ENCODE results near the gene UBE3C.

Gene UBE3C

DNA sequence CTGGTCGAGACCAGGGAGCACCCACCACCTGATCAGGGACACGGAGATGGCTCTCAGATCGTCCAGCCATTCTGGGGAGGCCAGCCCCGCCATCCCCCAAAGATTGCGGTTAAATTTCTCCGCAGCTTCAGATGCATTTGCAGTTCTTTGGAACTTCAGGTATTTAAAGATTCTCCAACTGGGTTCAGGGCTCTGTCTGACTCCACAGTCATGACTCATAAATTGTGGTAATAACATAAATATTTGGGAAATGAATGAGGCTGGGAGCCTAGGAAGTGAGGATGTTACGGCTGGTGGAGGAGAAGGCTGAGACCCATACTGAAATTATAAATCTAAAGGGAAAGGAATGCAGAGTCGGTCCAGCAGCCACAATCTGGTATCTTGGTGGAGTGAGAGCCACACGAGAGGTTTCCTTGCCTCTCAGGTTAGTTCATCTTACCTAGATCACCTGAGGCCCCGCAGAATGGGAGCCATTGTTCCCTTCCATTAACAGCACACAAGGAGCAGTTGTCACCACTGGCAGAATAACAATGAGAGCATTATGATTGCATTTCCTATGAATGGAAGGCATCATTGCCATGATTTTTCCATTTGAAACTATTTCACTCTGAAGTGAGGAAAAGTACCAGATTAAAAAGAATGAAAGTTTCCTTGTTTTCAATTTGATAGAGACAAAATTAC, 171.4 kb downstream of the UBE3C start:
- no peak overlapping the region for H3K27ac Mint-ChIP-seq

DNA sequence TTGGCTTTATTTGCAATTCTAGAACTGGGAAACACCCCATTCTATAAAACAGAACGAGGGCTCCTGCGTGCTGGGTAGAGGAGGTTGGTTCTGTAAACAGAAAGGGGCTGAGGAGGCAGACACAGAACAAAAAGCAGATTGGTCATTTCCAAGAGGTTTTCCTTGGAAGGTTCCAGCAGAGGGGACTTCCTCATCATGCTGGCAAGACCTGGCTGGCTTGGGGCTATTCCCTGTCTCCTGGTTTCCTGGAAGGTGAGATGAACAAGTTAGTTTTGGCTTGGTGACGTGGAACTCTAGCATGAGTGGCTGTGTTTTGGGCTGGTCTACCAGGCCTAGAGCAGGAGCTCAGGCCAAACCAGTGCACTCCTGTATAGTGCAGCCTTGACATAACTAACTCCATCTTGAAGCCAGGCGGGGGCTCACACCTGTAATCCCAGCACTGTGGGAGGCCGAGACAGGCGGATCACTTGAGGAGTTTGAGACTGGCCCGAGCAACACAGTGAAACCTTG, 172.0 kb downstream of the UBE3C start:
- Mint-ChIP-seq H3K4me3 (no peak overlapping the region), H3K4me1 (ENCODE audit: low read depth) (peaks cover 6% of the 10 kb centered on the region), H3K9me3 (ENCODE audit: low read depth) (no peaks in the 10 kb centered on the region), H3K27ac (no peak overlapping the region), H3K36me3 (no peaks in the 10 kb centered on the region), H3K27me3 (no peaks in the 10 kb centered on the region)

More for the DNA sequence above, 171.4 kb downstream of the UBE3C start:
- Mint-ChIP-seq H3K36me3 (no peaks in the 10 kb centered on the region), H3K9me3 (ENCODE audit: low read depth) (no peaks in the 10 kb centered on the region), H3K4me1 (ENCODE audit: low read depth) (peaks cover 6% of the 10 kb centered on the region), H3K27me3 (no peaks in the 10 kb centered on the region), H3K4me3 (no peak overlapping the region)

GRCh38 chr7:157312941-157313340, 174.2 kb downstream of the UBE3C start:
- no peaks in the 10 kb centered on the region for H3K36me3 Mint-ChIP-seq
- no peaks in the 10 kb centered on the region for H3K9me3 Mint-ChIP-seq (ENCODE audit: low read depth)
- no peak overlapping the region for H3K27ac Mint-ChIP-seq

GRCh38 chr7:157313645-157314044, 174.9 kb downstream of the UBE3C start:
- Mint-ChIP-seq H3K9me3 (ENCODE audit: low read depth) (no peaks in the 10 kb centered on the region), H3K27ac (no peak overlapping the region), H3K27me3 (no peaks in the 10 kb centered on the region), H3K4me3 (no peak overlapping the region), H3K4me1 (ENCODE audit: low read depth) (peaks cover 6% of the 10 kb centered on the region), H3K36me3 (no peaks in the 10 kb centered on the region)

More at GRCh38 chr7:157312941-157313340, 174.2 kb downstream of the UBE3C start:
- no peak overlapping the region for H3K4me3 Mint-ChIP-seq
- no peaks in the 10 kb centered on the region for H3K4me1 Mint-ChIP-seq (ENCODE audit: low read depth)
- no peaks in the 10 kb centered on the region for H3K27me3 Mint-ChIP-seq

GRCh38 chr7:157318015-157318706, 179.4 kb downstream of the UBE3C start:
- no peak overlapping the region for H3K4me3 Mint-ChIP-seq

More at GRCh38 chr7:157318015-157318706, 179.4 kb downstream of the UBE3C start:
- H3K9me3 Mint-ChIP-seq (ENCODE audit: low read depth), result no peaks in the 10 kb centered on the region
- H3K27me3 Mint-ChIP-seq, result no peaks in the 10 kb centered on the region
- H3K4me1 Mint-ChIP-seq (ENCODE audit: low read depth), result peaks cover 9% of the 10 kb centered on the region
- H3K36me3 Mint-ChIP-seq, result no peaks in the 10 kb centered on the region
- H3K27ac Mint-ChIP-seq, result no peak overlapping the region
